Activated CD4-positive, alpha-beta T cell treated with anti-CD3 and anti-CD28 coated beads, Interleukin-2, amount 10 ng/mL, durations not matched to agents 7 days and 5 days (primary cell): ENCODE results near the gene MUS81. TPM values are rescaled to one million over a fixed set of nuclear protein-coding genes. Genes with fewer than 3 reads are reported as not detected.

Source experiments
- total RNA-seq, 2 experiments: library from RNA; stranded (reverse); gene quantifications; one replicate each; pipeline ENCODE4 v1.2.3, GENCODE V29; 2021

MUS81 gene
- total RNA-seq, 2 experiments from 2014 or later = 96.6 to 108 TPM

Other genes with a start within 250 kb of the MUS81 start
- 10 to 100 TPM; 61.0 to 67.1 TPM for gene MAP3K11, start 246.2 kb upstream of the MUS81 start, total RNA-seq
- 10 to 100 TPM; 47.7 to 50.2 TPM for gene PCNX3, start 244.7 kb upstream of the MUS81 start, total RNA-seq
- 100 to 1,000 TPM; 229 to 235 TPM for gene SIPA1, start 222.3 kb upstream of the MUS81 start, total RNA-seq
- 10 to 100 TPM; 76.7 to 79.8 TPM for gene RELA, start 197.5 kb upstream of the MUS81 start, total RNA-seq
- gene KAT5, start 148.2 kb upstream of the MUS81 start, total RNA-seq = 10 to 100 TPM; 60.8 to 72.3 TPM
- 10 to 100 TPM; 74.9 to 86.3 TPM for gene RNASEH2C, start 139.6 kb upstream of the MUS81 start, total RNA-seq
- 10 to 100 TPM; 17.4 to 20.2 TPM for gene AP5B1, start 79.5 kb upstream of the MUS81 start, total RNA-seq
- gene OVOL1, start 73.4 kb upstream of the MUS81 start, total RNA-seq = not detected
- gene SNX32, start 26.5 kb upstream of the MUS81 start, total RNA-seq = 1 to 10 TPM; 2.1 to 2.2 TPM
- 1,000 to 10,000 TPM; 1,543 to 1,707 TPM for gene CFL1, start 2.3 kb upstream of the MUS81 start, total RNA-seq
- gene EFEMP2, start 12.4 kb downstream of the MUS81 start, total RNA-seq = 1 to 10 TPM; 9.0 to 9.7 TPM
- gene CTSW, start 19.4 kb downstream of the MUS81 start, total RNA-seq = 10 to 100 TPM; 22.9 to 23.6 TPM
- gene FIBP, start 28.0 kb downstream of the MUS81 start, total RNA-seq = 100 to 1,000 TPM in 1 of 2 experiments, 10 to 100 TPM in 1; 94.7 to 112 TPM
- 10 to 100 TPM; 39.4 to 56.7 TPM for gene CCDC85B, start 30.2 kb downstream of the MUS81 start, total RNA-seq
- 1 to 10 TPM; 1.7 to 2.0 TPM for gene FOSL1, start 40.0 kb downstream of the MUS81 start, total RNA-seq
- 10 to 100 TPM; 32.7 to 36.3 TPM for gene C11orf68, start 58.6 kb downstream of the MUS81 start, total RNA-seq
- gene DRAP1, start 59.0 kb downstream of the MUS81 start, total RNA-seq = 100 to 1,000 TPM; 190 to 218 TPM
- gene TSGA10IP, start 85.0 kb downstream of the MUS81 start, total RNA-seq = not detected
- 10 to 100 TPM; 79.6 to 81.7 TPM for gene SART1, start 101.3 kb downstream of the MUS81 start, total RNA-seq
- 10 to 100 TPM; 50.4 to 54.4 TPM for gene EIF1AD, start 141.7 kb downstream of the MUS81 start, total RNA-seq
- gene BANF1, start 142.1 kb downstream of the MUS81 start, total RNA-seq = 100 to 1,000 TPM; 223 to 236 TPM
- gene CST6, start 151.6 kb downstream of the MUS81 start, total RNA-seq = not detected
- gene CATSPER1, start 166.0 kb downstream of the MUS81 start, total RNA-seq = not detected
- gene GAL3ST3, start 188.7 kb downstream of the MUS81 start, total RNA-seq = not detected
- gene SF3B2, start 191.9 kb downstream of the MUS81 start, total RNA-seq = 100 to 1,000 TPM; 217 to 223 TPM
- gene PACS1, start 209.8 kb downstream of the MUS81 start, total RNA-seq = 100 to 1,000 TPM; 109 TPM